HAP-1 (cell line): ENCODE measurements around the gene TCF21.

Source experiments
- DNase-seq, 2 experiments: peaks; one replicate each; pipeline ENCODE4 v3.0.0-alpha.2; 2016 to 2020; ENCODE audit warnings: low spot score in 2 of 2
- H3K27me3 ChIP-seq: fragments of 250-450 bp; sonication (Bioruptor Pico); 2 replicates; pipeline ENCODE4 v1.5.1; 2020; ENCODE audit warnings: low read depth, mild to moderate bottlenecking, moderate library complexity
- H3K36me3 ChIP-seq: fragments of 250-450 bp; sonication (Bioruptor Pico); replicated peaks from 2 replicates; pipeline ENCODE4 v1.5.1; 2020; ENCODE audit warnings: mild to moderate bottlenecking
- H3K4me1 ChIP-seq: fragments of 250-450 bp; sonication (Bioruptor Pico); 2 replicates; pipeline ENCODE4 v1.5.1; 2020; ENCODE audit warnings: mild to moderate bottlenecking
- H3K4me3 ChIP-seq: fragments of 250-450 bp; sonication (Bioruptor Pico); 2 replicates; pipeline ENCODE4 v1.5.1; 2020; ENCODE audit warnings: mild to moderate bottlenecking, moderate library complexity
- H3K9me3 ChIP-seq: fragments of 250-450 bp; sonication (Bioruptor Pico); 2 replicates; pipeline ENCODE4 v1.5.1; 2020; ENCODE audit warnings: mild to moderate bottlenecking, moderate library complexity
- in situ Hi-C: fragments of 300-500 bp; cut with MboI; formaldehyde crosslinking; loops from 3 replicates; pipeline ENCODE4 v1.14.3; 2020; ENCODE audit warnings: low sequenced_read_pairs, inconsistent platforms, mixed read lengths

The TCF21 gene

GRCh38 chr6:133873538-133873937, 15.4 kb upstream of the TCF21 start:
- no peak for DNase-seq
- in situ Hi-C loops = no loop called here
- H3K4me1 ChIP-seq = no peaks in the 10 kb centered on the region
- H3K27me3 ChIP-seq = peaks cover 13% of the 10 kb centered on the region
- no peak overlapping the region for H3K4me3 ChIP-seq
- H3K9me3 ChIP-seq = no peaks in the 10 kb centered on the region
- no peaks in the 10 kb centered on the region for H3K36me3 ChIP-seq

GRCh38 chr6:133877116-133877515, 11.8 kb upstream of the TCF21 start:
- peaks cover 13% of the 10 kb centered on the region for H3K27me3 ChIP-seq
- no peak for DNase-seq
- in situ Hi-C loops = no loop called here
- no peaks in the 10 kb centered on the region for H3K4me1 ChIP-seq
- H3K36me3 ChIP-seq = no peaks in the 10 kb centered on the region
- no peaks in the 10 kb centered on the region for H3K9me3 ChIP-seq
- H3K4me3 ChIP-seq = no peak overlapping the region

GRCh38 chr6:133880006-133880405, 8.9 kb upstream of the TCF21 start:
- no peaks in the 10 kb centered on the region for H3K36me3 ChIP-seq
- peaks cover 27% of the 10 kb centered on the region for H3K27me3 ChIP-seq
- in situ Hi-C loops = no loop called here
- DNase-seq = no peak
- H3K4me3 ChIP-seq = no peak overlapping the region
- H3K9me3 ChIP-seq = no peaks in the 10 kb centered on the region
- H3K4me1 ChIP-seq = no peaks in the 10 kb centered on the region

GRCh38 chr6:133880896-133881295, 8.0 kb upstream of the TCF21 start:
- in situ Hi-C loops = no loop called here

GRCh38 chr6:133886104-133886775, 2.7 kb upstream of the TCF21 start:
- Histone ChIP-seq H3K4me1 (no peaks in the 10 kb centered on the region), H3K4me3 (no peak overlapping the region), H3K9me3 (no peaks in the 10 kb centered on the region), H3K27me3 (peaks cover 70% of the 10 kb centered on the region), H3K36me3 (no peaks in the 10 kb centered on the region)
- no peak for DNase-seq
- in situ Hi-C loops = no loop called here

More at GRCh38 chr6:133880896-133881295, 8.0 kb upstream of the TCF21 start:
- Histone ChIP-seq H3K36me3 (no peaks in the 10 kb centered on the region), H3K27me3 (peaks cover 31% of the 10 kb centered on the region), H3K4me3 (no peak overlapping the region), H3K9me3 (no peaks in the 10 kb centered on the region), H3K4me1 (no peaks in the 10 kb centered on the region)
- no peak for DNase-seq

GRCh38 chr6:133887156-133887879, 1.6 kb upstream of the TCF21 start:
- Histone ChIP-seq H3K9me3 (no peaks in the 10 kb centered on the region), H3K4me1 (no peaks in the 10 kb centered on the region), H3K36me3 (no peaks in the 10 kb centered on the region), H3K27me3 (peaks cover 81% of the 10 kb centered on the region), H3K4me3 (no peak overlapping the region)
- in situ Hi-C loops = no loop called here
- no peak for DNase-seq

GRCh38 chr6:133887880-133888230, 1.1 kb upstream of the TCF21 start:
- Histone ChIP-seq H3K36me3 (no peaks in the 10 kb centered on the region), H3K4me3 (no peak overlapping the region), H3K27me3 (peaks cover 87% of the 10 kb centered on the region), H3K4me1 (no peaks in the 10 kb centered on the region), H3K9me3 (no peaks in the 10 kb centered on the region)
- in situ Hi-C loops = no loop called here
- no peak for DNase-seq

- no peak for DNase-seq
- in situ Hi-C loops = no loop called here
- H3K4me1 ChIP-seq = no peaks in the 10 kb centered on the region
- no peaks in the 10 kb centered on the region for H3K36me3 ChIP-seq
- peaks cover 94% of the 10 kb centered on the region for H3K27me3 ChIP-seq
- no peaks in the 10 kb centered on the region for H3K9me3 ChIP-seq
- no peak overlapping the region for H3K4me3 ChIP-seq
Measured at GRCh38 chr6:133889557-133890403, 867 bp downstream of the TCF21 start.

GRCh38 chr6:133890711-133891148, 1.8 kb downstream of the TCF21 start:
- peaks cover 95% of the 10 kb centered on the region for H3K27me3 ChIP-seq

GRCh38 chr6:133891149-133891926, 2.4 kb downstream of the TCF21 start:
- no peaks in the 10 kb centered on the region for H3K4me1 ChIP-seq
- peaks cover 96% of the 10 kb centered on the region for H3K27me3 ChIP-seq
- peak in 1 of 2 experiments; percentile 10 for DNase-seq
- no peaks in the 10 kb centered on the region for H3K36me3 ChIP-seq
- no peaks in the 10 kb centered on the region for H3K9me3 ChIP-seq
- H3K4me3 ChIP-seq = no peak overlapping the region
- in situ Hi-C loops = no loop called here

More at GRCh38 chr6:133890711-133891148, 1.8 kb downstream of the TCF21 start:
- no peaks in the 10 kb centered on the region for H3K36me3 ChIP-seq
- no peak for DNase-seq
- no peaks in the 10 kb centered on the region for H3K4me1 ChIP-seq
- in situ Hi-C loops = no loop called here
- H3K4me3 ChIP-seq = no peak overlapping the region
- H3K9me3 ChIP-seq = no peaks in the 10 kb centered on the region

GRCh38 chr6:133891927-133892812, 3.3 kb downstream of the TCF21 start:
- Histone ChIP-seq H3K27me3 (peaks cover 96% of the 10 kb centered on the region), H3K4me1 (no peaks in the 10 kb centered on the region), H3K9me3 (no peaks in the 10 kb centered on the region), H3K36me3 (no peaks in the 10 kb centered on the region), H3K4me3 (no peak overlapping the region)
- in situ Hi-C loops = no loop called here
- no peak for DNase-seq

- in situ Hi-C loops = no loop called here
- Histone ChIP-seq H3K4me1 (no peaks in the 10 kb centered on the region), H3K9me3 (no peaks in the 10 kb centered on the region), H3K36me3 (no peaks in the 10 kb centered on the region), H3K4me3 (no peak overlapping the region), H3K27me3 (peaks cover 93% of the 10 kb centered on the region)
- DNase-seq = no peak
Measured at GRCh38 chr6:133892813-133893691, 4.1 kb downstream of the TCF21 start.
